H1 (cell line): Measurements from ENCODE around the gene KATNAL2.

Experiments used
- CEBPB ChIP-seq: IDR thresholded peaks from 2 replicates; pipeline ENCODE4 v1.6.1; 2012; ENCODE audit warnings: low read depth, low read length
- CTCF ChIP-seq, 3 experiments: IDR thresholded peaks; 1 replicate in 2 of 3; 2 replicates in 1 of 3; pipeline versions ENCODE4 v1.5.1 to v1.6.1; 2011; ENCODE audit warnings: low read length in 3 of 3, mild to moderate bottlenecking in 3 of 3, inconsistent platforms in 2 of 3, low read depth in 1 of 3, moderate library complexity in 1 of 3; ENCODE audit not compliant: insufficient read depth in 1 of 3; ENCODE audit errors: control extremely low read depth in 1 of 3
- EGR1 ChIP-seq: IDR thresholded peaks from 2 replicates; pipeline ENCODE4 v1.6.1; 2011; ENCODE audit warnings: low read depth, low read length, borderline replicate concordance
- HDAC2 ChIP-seq, 2 experiments: fragments of 300-600 bp in 1 of 2; sonication (generic) in 1 of 2; IDR thresholded peaks; 2 replicates each; pipeline ENCODE4 v1.6.1; 2011 to 2012; ENCODE audit warnings: low read depth in 2 of 2, low read length in 2 of 2, mild to moderate bottlenecking in 2 of 2, moderate library complexity in 2 of 2, borderline replicate concordance in 1 of 2, inconsistent platforms in 1 of 2
- JUND ChIP-seq: IDR thresholded peaks from 2 replicates; pipeline ENCODE4 v1.6.1; 2011; ENCODE audit warnings: mild to moderate bottlenecking, improper control_type of control experiment, low read length
- MAX ChIP-seq: IDR thresholded peaks from 2 replicates; pipeline ENCODE4 v1.6.1; 2012; ENCODE audit warnings: inconsistent platforms
- POLR2A ChIP-seq, 2 experiments: IDR thresholded peaks; 1 replicate in 1 of 2; 2 replicates in 1 of 2; pipeline ENCODE4 v1.6.1; 2011; ENCODE audit warnings: low read depth in 2 of 2, low read length in 2 of 2, mild to moderate bottlenecking in 2 of 2; ENCODE audit errors: control extremely low read depth in 1 of 2
- POLR2AphosphoS5 ChIP-seq: IDR thresholded peaks from 2 replicates; pipeline ENCODE4 v1.6.1; 2011; ENCODE audit warnings: low read depth, low read length
- RNF2 ChIP-seq: fragments of 200-900, 300-1000 bp; sonication (generic); IDR thresholded peaks from 2 replicates; pipeline ENCODE4 v1.7.1; 2016; ENCODE audit warnings: borderline replicate concordance, low read depth, mild to moderate bottlenecking, antibody characterized with exemption, low read length; ENCODE audit not compliant: poor library complexity, severe bottlenecking; ENCODE audit errors: missing control alignments
- SIN3A ChIP-seq, 2 experiments: IDR thresholded peaks in 1 of 2; conservative IDR thresholded peaks in 1 of 2; 2 replicates each; pipeline ENCODE4 v1.6.1; 2011 to 2012; ENCODE audit warnings: low read length in 2 of 2, improper control_type of control experiment in 1 of 2, low read depth in 1 of 2, mild to moderate bottlenecking in 1 of 2

- TF ChIP-seq MAX (no peak), POLR2AphosphoS5 (no peak), CTCF (IDR thresholded peaks at IDR 0.05; ENCODE audit: control extremely low read depth in 1 of 3, insufficient read depth in 1 of 3, low read depth in 1 of 3, low read length in 3 of 3) (no peak), EGR1 (no peak), SIN3A (conservative IDR thresholded peaks at IDR 0.05 in 1 of 2, IDR thresholded peaks at IDR 0.05 in 1 of 2; ENCODE audit: low read depth in 1 of 2, low read length in 2 of 2) (no peak; a peak in 1 of 4 replicates), JUND (no peak), HDAC2 (IDR thresholded peaks at IDR 0.05; ENCODE audit: borderline replicate concordance in 1 of 2, low read depth in 2 of 2, low read length in 2 of 2) (no peak), CEBPB (no peak), RNF2 (no peak), POLR2A (IDR thresholded peaks at IDR 0.05; ENCODE audit: control extremely low read depth in 1 of 2, low read depth in 2 of 2, low read length in 2 of 2) (no peak)
These were observed 1.4 kb upstream of the KATNAL2 start for GRCh38 chr18:46915800-46916550.
